Neuronal stem cell (in vitro differentiated cells): ENCODE results near the gene ANO9.
A peak's percentile ranks its signal among the peaks of the same experiment; 100 is the strongest.

Source experiments
- DNase-seq: peaks from one replicate; pipeline ENCODE4 v3.0.0-alpha.2; 2013; ENCODE audit warnings: low spot score
- H2AFZ ChIP-seq: one replicate; pipeline ENCODE4 v1.6.1; 2013; ENCODE audit warnings: mild to moderate bottlenecking, low read length, inconsistent platforms
- H2AK5ac ChIP-seq: 2 replicates; pipeline ENCODE4 v1.6.1; 2013; ENCODE audit warnings: low read depth, mild to moderate bottlenecking, inconsistent platforms, low read length, moderate library complexity, mixed read lengths
- H2BK120ac ChIP-seq: 2 replicates; pipeline ENCODE4 v1.6.1; 2013; ENCODE audit warnings: low read depth, mild to moderate bottlenecking, inconsistent platforms, low read length, moderate library complexity, mixed read lengths
- H2BK12ac ChIP-seq: one replicate; pipeline ENCODE4 v1.6.1; 2013; ENCODE audit warnings: low read length, inconsistent platforms
- H2BK15ac ChIP-seq: 2 replicates; pipeline ENCODE4 v1.6.1; 2013; ENCODE audit warnings: mild to moderate bottlenecking, low read length, inconsistent platforms, mixed read lengths
- H2BK5ac ChIP-seq: one replicate; pipeline ENCODE4 v1.6.1; 2013; ENCODE audit warnings: inconsistent platforms, mild to moderate bottlenecking, low read length, moderate library complexity
- H3K14ac ChIP-seq: one replicate; pipeline ENCODE4 v1.6.1; 2013; ENCODE audit warnings: low read length, inconsistent platforms
- H3K18ac ChIP-seq: 2 replicates; pipeline ENCODE4 v1.6.1; 2013; ENCODE audit warnings: low read length, inconsistent platforms
- H3K23ac ChIP-seq: 2 replicates; pipeline ENCODE4 v1.6.1; 2013; ENCODE audit warnings: low read depth, mild to moderate bottlenecking, mixed read lengths, low read length, inconsistent platforms; ENCODE audit not compliant: poor library complexity
- H3K27ac ChIP-seq: replicated peaks from 3 replicates; pipeline ENCODE4 v1.5.1; 2013; ENCODE audit warnings: low read length, inconsistent platforms
- H3K27me3 ChIP-seq, 3 experiments: 2 replicates each; pipeline ENCODE4 v1.6.1; 2013; ENCODE audit warnings: low read length in 3 of 3, mild to moderate bottlenecking in 2 of 3, inconsistent platforms in 1 of 3, low read depth in 1 of 3, mixed read lengths in 1 of 3, moderate library complexity in 1 of 3; ENCODE audit not compliant: control insufficient read depth in 3 of 3, insufficient read depth in 3 of 3
- H3K36me3 ChIP-seq, 2 donors: replicated peaks in 1 of 2; 2 replicates each; pipeline ENCODE4 v1.6.1; 2013; ENCODE audit warnings: low read length in 2 of 2; ENCODE audit not compliant: control insufficient read depth in 2 of 2, insufficient read depth in 2 of 2
- H3K4ac ChIP-seq: 2 replicates; pipeline ENCODE4 v1.6.1; 2013; ENCODE audit warnings: inconsistent platforms, mild to moderate bottlenecking, low read length, moderate library complexity
- H3K4me1 ChIP-seq, 2 donors: 1 replicate in 1 of 2; 2 replicates in 1 of 2; pipeline ENCODE4 v1.6.1; 2013; ENCODE audit warnings: low read length in 2 of 2, low read depth in 1 of 2; ENCODE audit not compliant: control insufficient read depth in 2 of 2, insufficient read depth in 1 of 2
- H3K4me2 ChIP-seq: one replicate; pipeline ENCODE4 v1.6.1; 2013; ENCODE audit warnings: mild to moderate bottlenecking, low read length, inconsistent platforms; ENCODE audit not compliant: insufficient read depth, poor library complexity, severe bottlenecking
- H3K4me3 ChIP-seq, 2 donors: 2 replicates each; pipeline ENCODE4 v1.5.1; 2013; ENCODE audit warnings: low read length in 2 of 2, mild to moderate bottlenecking in 2 of 2, inconsistent platforms in 1 of 2, moderate library complexity in 1 of 2
- H3K79me1 ChIP-seq: one replicate; pipeline ENCODE4 v1.6.1; 2013; ENCODE audit warnings: low read depth, mild to moderate bottlenecking, inconsistent platforms, low read length, moderate library complexity
- H3K9ac ChIP-seq: one replicate; pipeline ENCODE4 v1.6.1; 2013; ENCODE audit warnings: mild to moderate bottlenecking, low read depth, low read length, inconsistent platforms; ENCODE audit not compliant: poor library complexity
- H3K9me3 ChIP-seq, 2 donors: replicated peaks in 1 of 2; 2 replicates each; pipeline versions ENCODE3 to v1.6.1; 2013; ENCODE audit warnings: low read length in 2 of 2, mild to moderate bottlenecking in 2 of 2, inconsistent platforms in 1 of 2, low read depth in 1 of 2, mixed read lengths in 1 of 2, moderate library complexity in 1 of 2; ENCODE audit not compliant: control insufficient read depth in 2 of 2, insufficient read depth in 1 of 2
- H4K8ac ChIP-seq: one replicate; pipeline ENCODE4 v1.6.1; 2013; ENCODE audit warnings: low read depth, mild to moderate bottlenecking, inconsistent platforms, low read length, moderate library complexity
- H4K91ac ChIP-seq: one replicate; pipeline ENCODE4 v1.6.1; 2013; ENCODE audit warnings: low read length, low read depth, mild to moderate bottlenecking, inconsistent platforms; ENCODE audit not compliant: poor library complexity
- WGBS, 2 donors: extraction: QIAGEN DNeasy Blood & Tissue Kit; methylation state at CpG; one replicate each; pipeline ENCODE4 v1.1.7; 2013; ENCODE audit warnings: missing lambda C conversion rate in 2 of 2, mixed read lengths in 1 of 2; ENCODE audit not compliant: insufficient read length in 2 of 2, insufficient replicate concordance in 1 of 2; ENCODE audit errors: extremely low coverage in 2 of 2; 5-methylcytosine and 5-hydroxymethylcytosine counted together

Gene ANO9

DNA sequence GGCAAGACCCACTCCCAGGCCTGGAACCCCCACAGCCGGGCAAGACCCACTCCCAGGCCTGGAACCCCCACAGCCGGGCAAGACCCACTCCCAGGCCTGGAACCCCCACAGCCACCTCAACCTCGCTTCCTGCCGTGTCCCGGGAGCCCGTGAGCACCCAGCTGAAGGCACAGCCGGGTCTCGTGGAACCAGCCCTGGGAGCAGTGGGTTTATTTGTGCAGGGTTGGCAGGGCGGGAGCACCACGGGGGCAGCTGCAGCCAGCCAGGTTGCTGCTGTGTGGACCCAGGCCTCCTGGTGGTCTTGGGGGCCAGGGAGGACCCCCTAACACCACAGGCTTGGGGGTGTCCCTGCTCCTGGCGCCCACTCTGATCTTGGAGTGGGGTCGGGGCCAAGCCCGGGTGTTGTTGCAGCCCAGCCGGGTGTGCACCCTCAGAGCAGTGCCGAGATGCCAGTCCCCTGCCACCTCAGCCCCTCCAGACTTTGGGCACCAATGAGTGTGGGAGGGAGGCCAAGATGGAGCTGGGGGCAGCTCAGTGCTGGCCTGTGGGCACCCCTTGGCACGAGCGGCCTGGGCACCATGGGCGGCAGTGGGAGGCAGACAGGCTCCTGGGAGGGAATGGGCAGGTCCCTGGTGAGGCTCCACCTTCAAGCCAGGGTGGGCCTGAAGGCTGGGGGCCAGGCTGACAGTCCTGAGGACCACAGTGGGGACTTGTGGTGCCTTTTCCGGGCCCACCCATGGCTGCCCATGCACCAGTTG lies 56.0 kb downstream of the ANO9 start:
- H3K4me3 ChIP-seq: peak overlapping the region in 1 of 2 donors; percentile 9
- H3K36me3 ChIP-seq: peaks cover 6 to 20% of the 10 kb centered on the region in 2 donors
- H3K4me1 ChIP-seq: no peaks in the 10 kb centered on the region
- no peaks in the 10 kb centered on the region for H3K79me1 ChIP-seq
- no peak overlapping the region for H3K27ac ChIP-seq
- H3K23ac ChIP-seq: peak overlapping the region; percentile 80
- no CpG with 5 or more reads among the region's 19 CpGs for WGBS, 2 donors
- H2BK12ac ChIP-seq: peak overlapping the region; percentile 73
- H2BK15ac ChIP-seq: no peak overlapping the region
- no peak overlapping the region for H2AK5ac ChIP-seq
- H3K9ac ChIP-seq: no peak overlapping the region
- no peak overlapping the region for H3K4me2 ChIP-seq
- peak overlapping the region; percentile 89 for H4K91ac ChIP-seq
- no peak overlapping the region for H3K4ac ChIP-seq
- H3K9me3 ChIP-seq: peaks cover 12 to 18% of the 10 kb centered on the region in 2 donors
- H3K27me3 ChIP-seq: peaks cover 0 to 10% (median 0%) of the 10 kb centered on the region in 3 experiments
- peak overlapping the region; percentile 48 for H3K18ac ChIP-seq
- H2BK120ac ChIP-seq: no peak overlapping the region
- peak overlapping the region; percentile 25 for H3K14ac ChIP-seq
- no peak overlapping the region for H4K8ac ChIP-seq
- H2AFZ ChIP-seq: no peak overlapping the region
- H2BK5ac ChIP-seq: peak overlapping the region; percentile 53
- no peak for DNase-seq

DNA sequence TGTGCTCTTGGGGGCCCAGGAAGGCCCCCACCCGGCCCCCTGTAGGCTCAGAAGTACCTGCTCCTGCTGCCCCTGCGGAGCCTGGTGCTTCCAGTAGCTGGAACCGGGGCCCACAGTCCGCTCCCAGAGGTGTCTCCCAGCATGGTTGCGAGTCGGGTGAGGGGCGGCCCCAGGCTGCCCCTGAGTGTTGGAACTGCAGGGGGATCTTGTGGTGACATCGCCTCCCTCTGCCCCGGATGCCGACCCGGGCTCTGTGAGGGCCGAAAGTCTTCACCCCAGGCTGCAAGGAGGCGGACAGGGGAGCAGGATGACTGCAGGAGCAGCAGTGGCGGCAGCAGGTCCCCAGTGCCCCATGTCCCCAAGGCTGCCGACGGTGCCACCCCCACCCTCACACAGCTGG lies 57.3 kb downstream of the ANO9 start:
- no peak for DNase-seq
- H3K27ac ChIP-seq: no peak overlapping the region
- no peak overlapping the region for H2BK5ac ChIP-seq
- H3K36me3 ChIP-seq: peaks cover 12 to 32% of the 10 kb centered on the region in 2 donors
- H2AFZ ChIP-seq: no peak overlapping the region
- H3K18ac ChIP-seq: no peak overlapping the region
- H3K9me3 ChIP-seq: peaks cover 12 to 18% of the 10 kb centered on the region in 2 donors
- no peak overlapping the region for H3K14ac ChIP-seq
- H2AK5ac ChIP-seq: no peak overlapping the region
- no peak overlapping the region for H4K91ac ChIP-seq
- H3K4ac ChIP-seq: no peak overlapping the region
- H3K4me3 ChIP-seq: peak overlapping the region in 1 of 2 donors; percentile 34
- no peak overlapping the region for H2BK15ac ChIP-seq
- H3K9ac ChIP-seq: no peak overlapping the region
- no peak overlapping the region for H2BK12ac ChIP-seq
- peaks cover 0 to 6% (median 0%) of the 10 kb centered on the region in 3 experiments for H3K27me3 ChIP-seq
- H3K79me1 ChIP-seq: peaks cover 6% of the 10 kb centered on the region
- no peaks in the 10 kb centered on the region for H3K4me1 ChIP-seq
- peak overlapping the region; percentile 82 for H4K8ac ChIP-seq
- no CpG with 5 or more reads among the region's 16 CpGs for WGBS, 2 donors
- H3K4me2 ChIP-seq: no peak overlapping the region
- no peak overlapping the region for H2BK120ac ChIP-seq
- peak overlapping the region; percentile 43 for H3K23ac ChIP-seq

DNA sequence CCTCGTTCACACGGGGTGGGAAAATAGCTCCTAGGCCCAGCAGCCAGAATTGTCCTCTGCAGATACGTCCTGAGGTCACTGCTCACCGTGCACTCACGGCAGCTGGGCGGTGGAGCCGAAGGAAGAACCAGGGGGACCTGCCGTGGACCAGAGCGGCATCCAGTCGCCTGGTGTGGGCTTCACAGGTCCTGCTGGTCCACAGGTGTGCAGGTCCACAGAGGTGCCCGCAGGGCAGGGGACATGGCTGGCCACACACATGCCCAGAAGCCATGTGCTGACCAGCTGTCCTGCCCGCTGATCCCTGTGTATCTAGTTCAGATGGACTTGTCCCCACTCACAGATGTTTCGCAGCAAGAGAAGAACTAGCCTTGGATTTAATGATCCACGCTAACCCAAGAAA lies 58.4 kb downstream of the ANO9 start:
- H3K23ac ChIP-seq: no peak overlapping the region
- H4K8ac ChIP-seq: no peak overlapping the region
- H3K4me2 ChIP-seq: no peak overlapping the region
- no peak overlapping the region for H2BK5ac ChIP-seq
- WGBS, 2 donors: no CpG with 5 or more reads among the region's 14 CpGs
- H3K4ac ChIP-seq: no peak overlapping the region
- peaks cover 12 to 18% of the 10 kb centered on the region in 2 donors for H3K9me3 ChIP-seq
- no peak overlapping the region for H4K91ac ChIP-seq
- H2AK5ac ChIP-seq: no peak overlapping the region
- peaks cover 0 to 6% (median 0%) of the 10 kb centered on the region in 3 experiments for H3K27me3 ChIP-seq
- no peak for DNase-seq
- H3K36me3 ChIP-seq: peaks cover 14 to 43% of the 10 kb centered on the region in 2 donors
- H3K9ac ChIP-seq: no peak overlapping the region
- no peak overlapping the region for H2BK120ac ChIP-seq
- no peak overlapping the region for H2BK15ac ChIP-seq
- H3K27ac ChIP-seq: no peak overlapping the region
- no peak overlapping the region for H2BK12ac ChIP-seq
- H2AFZ ChIP-seq: no peak overlapping the region
- H3K4me3 ChIP-seq: no peak overlapping the region
- H3K14ac ChIP-seq: no peak overlapping the region
- peaks cover 8% of the 10 kb centered on the region for H3K79me1 ChIP-seq
- no peaks in the 10 kb centered on the region for H3K4me1 ChIP-seq
- H3K18ac ChIP-seq: no peak overlapping the region

DNA sequence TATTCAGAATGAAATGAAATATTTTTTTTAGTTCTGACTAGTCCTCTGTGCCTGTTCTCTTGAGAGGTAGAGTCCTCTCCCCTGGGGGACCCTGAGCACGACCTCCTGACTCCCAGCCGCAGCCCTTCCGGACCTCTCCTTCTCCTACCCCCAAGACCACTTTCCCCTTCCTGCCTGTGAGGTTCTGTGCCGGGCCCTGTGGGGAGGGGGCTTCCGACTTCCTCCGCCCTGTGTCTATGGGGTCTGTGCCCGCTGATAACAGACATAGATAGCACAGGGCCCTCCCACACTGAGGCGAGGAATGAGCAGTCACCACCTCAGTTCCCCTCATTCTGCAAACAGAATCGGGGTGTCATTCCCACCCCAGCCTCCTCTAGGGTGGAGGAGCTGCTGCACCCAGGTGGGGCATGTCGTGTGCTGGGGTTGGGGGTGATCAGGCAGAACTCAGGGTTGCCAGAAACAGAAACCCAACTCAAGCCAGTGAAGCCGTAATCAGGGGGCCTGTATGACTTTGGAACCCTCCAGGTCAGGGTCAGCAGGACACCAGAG lies 59.7 kb downstream of the ANO9 start:
- no peak overlapping the region for H3K14ac ChIP-seq
- DNase-seq: no peak
- no peak overlapping the region for H2BK120ac ChIP-seq
- peak overlapping the region; percentile 53 for H2BK5ac ChIP-seq
- H2AFZ ChIP-seq: no peak overlapping the region
- no peaks in the 10 kb centered on the region for H3K4me1 ChIP-seq
- no peak overlapping the region for H3K27ac ChIP-seq
- no peak overlapping the region for H3K4ac ChIP-seq
- no peak overlapping the region for H3K4me3 ChIP-seq
- no peak overlapping the region for H2BK12ac ChIP-seq
- H2AK5ac ChIP-seq: no peak overlapping the region
- WGBS, 2 donors: no CpG with 5 or more reads among the region's 11 CpGs
- H4K8ac ChIP-seq: no peak overlapping the region
- no peak overlapping the region for H4K91ac ChIP-seq
- H3K27me3 ChIP-seq: no peaks in the 10 kb centered on the region
- H3K9me3 ChIP-seq: peaks cover 13 to 14% of the 10 kb centered on the region in 2 donors
- H3K36me3 ChIP-seq: peaks cover 27 to 56% of the 10 kb centered on the region in 2 donors
- H3K9ac ChIP-seq: no peak overlapping the region
- no peak overlapping the region for H3K4me2 ChIP-seq
- no peak overlapping the region for H2BK15ac ChIP-seq
- H3K79me1 ChIP-seq: peaks cover 12% of the 10 kb centered on the region
- peak overlapping the region; percentile 65 for H3K23ac ChIP-seq
- no peak overlapping the region for H3K18ac ChIP-seq
